Right hindlimb (tissue), 1 donor: ENCODE results near the gene NINJ1.

Experiments
- DNase-seq: peaks from one replicate; pipeline ENCODE4 v3.0.0-alpha.2; 2018

The NINJ1 gene

DNA sequence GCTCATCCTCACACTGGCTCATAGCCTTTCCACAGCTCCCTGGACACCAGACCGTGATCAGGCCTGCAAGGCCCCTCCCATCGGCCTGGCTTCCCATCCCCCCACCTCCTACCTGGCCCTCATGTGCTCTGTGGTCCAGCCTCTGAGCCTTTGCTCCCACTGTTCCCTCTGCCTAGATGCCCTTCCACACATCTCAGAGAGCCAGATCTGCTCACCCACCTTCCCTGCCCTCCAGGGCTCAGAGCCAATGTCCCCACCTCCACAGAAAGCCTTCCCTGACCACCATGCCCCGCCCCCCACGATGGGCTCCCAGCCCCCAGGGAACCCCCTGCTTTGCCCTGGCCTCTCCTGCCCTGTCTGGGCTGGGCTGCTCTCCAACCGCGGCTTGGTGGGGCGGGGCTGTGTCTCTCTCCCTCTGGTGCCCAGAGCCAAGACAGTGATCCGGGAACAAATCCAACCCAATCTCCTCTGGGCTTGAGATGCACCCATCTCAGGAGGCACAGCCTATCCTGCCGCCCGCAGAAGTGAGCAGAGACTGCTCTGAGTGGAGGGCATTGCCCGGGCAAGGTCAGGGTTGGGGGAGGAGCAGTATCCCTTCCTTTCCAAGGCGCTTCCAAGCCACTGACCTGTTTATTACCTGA, 1.6 kb downstream of the NINJ1 start:
- DNase-seq = no peak

DNA sequence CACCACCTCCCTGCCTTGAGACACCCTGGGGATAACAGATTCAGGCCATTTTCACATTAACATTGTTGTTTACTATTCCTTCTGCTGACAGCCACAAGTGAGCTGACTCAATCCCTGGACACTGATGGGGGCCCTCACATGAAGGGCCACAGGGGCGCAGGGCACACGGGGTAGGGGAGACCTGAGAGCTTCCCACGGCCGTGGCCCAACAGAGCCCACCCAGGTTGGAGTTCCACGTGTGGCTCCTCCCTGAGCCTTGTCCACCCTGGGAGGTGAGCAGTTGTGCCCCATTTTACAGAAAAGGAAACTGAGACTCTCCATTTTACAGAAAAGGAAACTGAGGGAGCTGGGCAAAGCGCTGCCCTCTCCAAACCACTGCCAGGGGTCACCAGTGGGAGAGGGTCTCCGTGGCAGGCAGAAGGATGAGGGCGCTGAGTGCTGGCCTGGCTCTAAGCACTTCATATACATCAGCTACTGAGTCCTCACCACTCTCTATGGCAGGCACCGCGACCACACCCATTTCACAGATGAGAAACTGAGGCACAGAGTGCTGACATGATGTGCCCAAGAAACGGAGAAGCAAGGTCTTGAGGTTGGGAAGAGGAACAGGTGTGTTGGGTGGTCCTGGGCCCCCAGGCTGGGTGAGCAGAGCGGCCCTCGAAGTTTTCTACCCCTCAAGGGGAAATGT, 2.3 kb downstream of the NINJ1 start:
- no peak for DNase-seq

DNA sequence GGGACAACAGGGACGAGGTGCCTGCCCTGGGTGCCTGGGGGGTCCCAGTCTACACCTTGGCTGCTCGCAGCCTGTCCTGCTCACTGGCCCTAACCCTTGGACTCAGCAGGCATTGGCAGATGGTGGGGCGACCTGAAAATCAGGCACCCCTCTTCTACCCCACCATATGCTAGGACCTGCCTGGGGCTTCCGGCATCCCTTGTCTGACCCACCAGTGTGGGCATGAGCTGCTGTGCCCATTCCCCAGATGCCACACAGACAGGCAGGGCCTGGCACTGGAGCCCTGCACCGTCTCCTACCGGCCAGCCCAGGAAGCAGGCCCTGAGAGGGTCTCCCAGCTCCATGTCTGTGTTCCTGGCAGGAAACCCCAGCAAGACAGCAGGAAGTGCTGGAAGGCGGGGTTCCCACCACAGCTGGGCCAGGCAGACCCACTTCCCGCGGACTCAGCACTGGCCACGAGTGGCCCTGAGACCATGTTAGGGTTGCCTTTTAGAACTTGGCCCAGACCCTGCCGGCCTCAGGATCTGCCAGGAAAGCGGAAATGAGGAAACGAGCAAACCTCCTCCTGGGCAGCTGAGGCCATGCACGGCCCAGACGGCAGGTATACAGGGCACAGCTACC, 3.1 kb downstream of the NINJ1 start:
- peak; percentile 63 for DNase-seq

DNA sequence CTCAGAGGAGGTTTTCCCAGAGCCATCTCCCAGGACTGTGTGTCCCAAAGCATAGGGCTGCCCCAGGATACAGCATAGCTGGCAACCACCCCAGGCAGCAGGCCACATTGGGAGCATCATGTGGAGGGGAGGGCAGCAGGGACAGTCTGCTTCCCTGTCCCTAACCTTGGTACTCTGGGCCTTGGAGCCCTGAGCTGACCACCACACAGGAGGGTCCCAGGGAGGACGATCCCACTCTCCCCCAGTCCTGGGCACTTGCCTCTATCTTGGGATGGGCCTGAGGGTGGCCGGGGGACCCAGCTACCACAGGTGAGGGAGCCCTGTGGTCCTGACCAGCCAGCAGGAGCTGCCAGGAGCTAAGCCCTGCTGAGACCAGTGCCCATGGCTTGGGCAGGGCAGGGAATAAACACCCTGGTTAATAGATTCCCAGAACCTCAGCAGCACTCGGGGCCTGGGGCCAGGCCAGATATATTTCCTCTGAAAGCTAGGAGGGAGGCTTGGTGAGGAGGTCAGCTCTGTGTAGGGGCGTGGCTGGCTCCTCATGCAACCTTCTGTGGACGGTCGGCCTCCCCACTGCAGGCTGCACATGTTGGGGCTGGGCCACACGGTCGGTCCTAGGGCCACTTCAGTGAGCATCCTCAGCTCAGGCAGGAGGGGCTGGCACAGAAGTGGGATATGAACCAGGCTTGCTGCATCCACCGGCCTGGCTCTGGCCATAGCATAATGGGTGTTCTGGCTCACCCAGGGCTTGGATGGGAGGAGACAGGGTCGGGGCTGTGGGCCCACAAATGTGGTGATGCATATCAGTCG, 4.2 kb downstream of the NINJ1 start:
- no peak for DNase-seq

DNA sequence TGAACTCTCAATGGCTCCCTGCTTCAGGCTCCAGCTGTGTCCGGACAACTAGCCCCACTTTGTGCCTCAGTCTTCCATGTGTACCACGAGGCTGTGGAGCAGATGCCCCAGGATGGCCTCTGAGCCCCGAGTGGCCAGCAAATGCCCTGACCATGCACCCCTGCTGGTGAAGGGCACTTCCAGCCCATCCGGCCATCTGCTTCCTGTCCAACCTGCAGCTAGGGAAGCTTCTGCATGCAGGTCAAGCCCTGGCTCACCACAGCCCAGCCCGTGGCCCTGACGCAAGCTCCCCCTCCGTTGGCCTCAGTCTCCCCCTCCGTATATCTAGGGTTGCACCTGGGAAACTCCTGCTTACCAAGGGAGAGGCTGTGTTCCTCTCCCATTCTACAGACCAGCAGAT, 4.8 kb downstream of the NINJ1 start:
- no peak for DNase-seq

DNA sequence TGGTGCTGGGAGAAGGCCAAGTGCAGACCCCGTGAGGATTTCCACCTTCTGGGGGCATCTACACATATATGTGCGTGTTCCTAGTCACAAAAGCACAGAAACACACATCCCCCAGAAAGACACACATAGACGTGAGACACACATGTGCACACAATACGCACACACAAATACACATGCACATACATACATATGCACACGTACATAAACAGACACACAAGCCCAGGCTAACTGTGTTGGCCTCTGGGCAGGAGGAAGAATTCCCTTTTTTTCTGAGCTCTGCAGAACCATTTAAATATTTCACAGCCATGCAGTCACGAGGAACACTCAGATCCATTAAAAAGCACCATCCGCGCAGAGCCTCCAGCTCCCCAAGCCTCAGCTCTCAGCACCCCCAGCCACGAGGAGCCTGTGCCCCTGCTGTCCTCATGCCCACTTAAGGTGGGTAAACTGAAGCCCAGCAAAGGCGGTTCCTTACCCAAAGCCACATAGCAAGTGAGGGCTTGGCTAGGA, 5.3 kb downstream of the NINJ1 start:
- DNase-seq = no peak

DNA sequence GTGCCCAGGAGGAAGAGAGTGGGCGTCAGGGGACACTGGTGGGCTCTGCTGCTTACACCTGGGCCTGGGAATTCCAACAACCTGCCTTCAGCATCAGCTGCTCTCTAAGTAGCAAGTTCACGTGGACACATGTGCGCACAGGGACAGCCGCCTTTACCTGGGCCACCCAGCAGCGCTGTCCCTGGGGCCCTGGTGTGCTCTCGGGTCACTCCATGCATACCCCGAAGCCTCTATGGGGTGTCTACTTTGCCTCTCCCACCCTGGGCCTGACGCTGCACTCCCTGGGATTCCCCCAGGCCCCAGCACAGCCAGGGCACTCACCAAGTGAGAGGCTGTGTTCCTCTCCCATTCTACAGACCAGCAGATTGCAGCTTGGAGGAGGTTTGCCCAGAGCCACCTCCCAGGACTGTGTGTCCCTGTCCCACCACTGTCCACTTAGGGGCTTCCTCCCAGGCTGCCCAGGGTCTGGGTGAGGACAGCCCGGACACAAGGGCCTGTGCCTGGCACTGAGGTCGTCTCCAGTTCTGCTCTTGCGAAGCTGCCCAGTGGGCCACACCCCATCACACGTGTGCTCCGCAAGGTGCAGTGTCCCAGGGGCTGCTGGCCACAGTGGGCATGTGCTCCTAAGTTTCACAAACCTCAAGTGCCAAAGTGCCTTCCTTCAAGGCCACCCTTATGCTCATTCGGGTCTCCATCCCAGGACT, 5.9 kb downstream of the NINJ1 start:
- no peak for DNase-seq

DNA sequence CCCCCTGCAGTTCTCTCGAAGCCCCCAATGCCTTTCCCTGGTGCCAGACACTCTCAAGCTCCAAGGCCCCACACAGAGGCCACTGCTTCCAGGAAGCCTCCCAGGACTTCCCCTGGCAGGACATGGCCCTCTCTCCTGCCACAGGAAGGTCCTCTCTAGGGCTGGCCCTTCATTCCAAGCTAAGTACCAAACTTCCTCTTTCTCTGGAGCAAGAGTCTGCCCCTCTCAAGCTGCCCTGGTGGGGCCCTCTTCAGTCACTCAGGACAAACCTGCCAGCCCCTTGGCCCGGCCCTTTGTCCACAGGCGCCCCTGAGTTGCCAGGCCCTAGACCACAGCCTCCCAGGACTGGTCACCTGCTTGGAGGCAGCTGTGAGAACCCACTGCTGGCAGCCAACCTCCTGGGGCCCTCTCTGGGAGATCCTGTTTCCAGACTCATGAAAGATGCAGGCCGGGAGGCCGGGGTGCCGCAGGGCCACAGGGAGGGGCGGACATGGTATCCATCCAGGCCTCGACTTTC, 6.6 kb downstream of the NINJ1 start:
- DNase-seq = peak; percentile 68

DNA sequence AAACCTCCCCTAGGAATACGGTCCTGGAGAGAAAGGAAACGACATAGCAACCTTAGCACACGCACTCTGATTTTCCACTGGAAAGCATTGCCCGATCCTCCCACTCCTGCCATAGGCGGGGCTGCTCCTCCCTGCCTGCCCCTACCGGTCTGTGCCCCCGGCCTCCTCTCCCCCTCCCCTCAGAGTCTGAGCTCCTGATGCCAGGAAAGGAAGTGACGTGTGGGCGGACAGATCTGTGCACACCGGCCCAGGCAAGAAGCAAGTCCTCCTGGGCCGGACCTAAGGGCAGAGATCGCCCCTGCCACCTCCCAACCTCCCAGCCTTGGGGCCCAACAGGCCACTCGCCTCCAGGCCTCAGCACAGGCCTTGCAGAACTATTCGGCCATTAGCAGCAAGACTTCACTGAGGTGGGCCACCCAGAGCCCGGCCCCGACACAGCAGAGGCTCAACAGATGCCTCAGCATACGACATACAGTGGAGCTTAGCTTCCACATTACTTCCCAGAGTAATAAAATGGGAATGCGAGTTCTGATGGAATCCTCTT, 7.2 kb downstream of the NINJ1 start:
- DNase-seq = peak; percentile 84

DNA sequence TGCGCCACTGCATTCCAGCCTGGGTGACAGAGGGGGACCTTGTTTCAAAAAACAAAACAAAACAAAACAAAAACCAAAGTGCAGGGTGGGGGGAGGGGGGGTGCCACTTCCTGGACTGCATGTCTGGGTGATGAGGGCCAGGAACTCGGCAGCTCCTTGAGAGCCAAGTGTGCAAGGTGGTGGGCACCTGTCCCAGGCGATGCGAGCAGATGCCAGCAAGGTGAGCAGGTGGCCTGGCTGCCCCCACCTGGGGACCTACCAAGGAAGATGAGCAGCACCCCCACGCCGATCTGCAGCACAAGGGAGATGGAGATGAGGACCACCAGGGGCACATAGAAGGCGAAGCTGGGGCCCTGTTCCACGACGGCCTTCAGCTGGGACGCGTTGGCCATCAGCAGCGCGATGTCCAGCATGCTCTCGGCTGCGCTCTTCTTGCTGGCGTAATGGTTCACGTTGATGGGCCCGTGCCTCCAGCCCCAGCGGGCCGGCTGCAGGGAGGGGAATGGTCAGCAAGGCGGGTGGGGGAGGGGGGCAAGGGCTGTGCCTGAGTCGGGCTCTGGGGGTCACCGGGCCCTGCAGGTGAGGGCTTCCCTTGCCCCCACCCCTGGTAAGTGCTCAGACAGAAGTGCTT, 7.8 kb downstream of the NINJ1 start:
- DNase-seq = no peak

DNA sequence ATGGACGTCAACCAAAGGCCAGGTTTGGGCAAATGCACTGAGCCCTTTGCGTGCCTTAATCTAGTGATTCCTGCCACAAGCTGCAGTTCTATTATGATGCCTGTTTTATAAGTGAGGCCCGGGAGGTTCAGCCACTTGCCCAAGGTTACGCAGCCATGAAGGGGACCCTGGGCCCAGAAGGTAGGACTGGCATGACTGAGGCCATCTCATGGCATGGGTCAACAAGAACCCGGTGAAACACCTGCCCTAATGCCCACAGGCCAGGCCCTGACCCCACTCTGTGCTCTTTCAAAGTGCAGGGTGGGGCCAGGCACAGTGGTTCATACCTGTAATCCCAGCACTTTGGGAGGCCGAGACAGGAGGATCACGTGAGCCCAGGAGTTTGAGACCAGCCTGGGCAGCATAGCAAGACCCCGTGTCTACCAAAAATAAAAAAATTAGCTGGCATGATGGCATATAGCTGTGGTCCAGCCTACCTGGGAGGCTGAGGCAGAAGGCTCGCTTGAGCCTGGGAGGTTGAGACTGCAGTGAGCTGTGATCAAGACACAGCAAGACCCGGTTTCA, 8.6 kb downstream of the NINJ1 start:
- DNase-seq = no peak

DNA sequence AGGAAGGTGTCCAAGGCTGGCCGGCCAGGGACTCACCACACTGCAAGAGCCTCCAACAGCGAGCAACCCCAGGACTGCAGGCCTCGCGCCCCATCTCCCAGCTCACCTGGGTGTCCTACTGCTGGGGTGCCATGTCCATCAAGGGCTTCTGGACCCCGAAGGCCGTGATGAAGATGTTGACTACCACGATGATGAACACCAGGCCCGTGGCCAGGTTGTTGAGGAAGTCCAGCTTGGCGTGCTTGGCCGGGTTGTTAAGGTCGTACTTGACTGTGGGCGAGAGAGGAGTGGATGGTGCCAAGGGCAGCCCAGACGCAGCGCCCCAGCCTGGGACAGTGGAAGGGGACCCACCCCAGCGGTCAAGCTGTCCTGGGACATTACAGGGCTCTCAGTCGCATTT, 9.3 kb downstream of the NINJ1 start:
- no peak for DNase-seq

DNA sequence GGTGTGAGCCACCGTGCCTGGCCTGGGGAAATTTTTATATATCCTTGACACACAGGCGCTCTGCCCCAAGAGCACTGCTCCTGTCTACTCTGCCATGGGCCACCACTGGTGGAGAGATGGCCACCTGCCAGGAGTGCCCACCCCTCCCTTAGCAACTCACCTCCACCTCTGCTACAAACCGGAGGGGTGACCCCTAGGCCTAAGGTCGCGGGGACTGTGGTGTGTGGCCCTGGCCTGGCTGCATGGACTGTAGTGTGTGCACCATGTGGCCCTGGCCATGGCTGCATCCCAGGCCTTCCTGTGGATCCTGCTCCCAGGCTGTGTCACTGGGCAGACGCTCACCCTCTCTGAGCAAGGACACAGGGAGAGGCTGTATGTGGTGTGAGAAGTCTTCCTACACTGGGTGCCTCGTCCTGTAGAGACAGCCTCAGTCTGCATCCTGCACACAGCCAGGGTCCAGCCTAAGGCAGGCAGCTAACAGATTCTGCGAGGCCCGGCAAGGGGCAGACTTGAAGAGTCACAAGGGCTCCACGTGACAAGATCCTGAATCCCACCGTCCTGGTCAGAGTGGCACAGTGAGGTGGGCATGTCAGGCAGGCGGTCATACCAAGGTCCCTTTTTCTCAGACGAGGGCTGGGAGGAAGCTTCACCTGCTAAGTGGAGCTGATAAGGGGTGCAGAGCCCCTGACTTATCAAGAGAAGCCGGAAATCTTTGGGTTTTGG, 10.3 kb downstream of the NINJ1 start:
- no peak for DNase-seq

DNA sequence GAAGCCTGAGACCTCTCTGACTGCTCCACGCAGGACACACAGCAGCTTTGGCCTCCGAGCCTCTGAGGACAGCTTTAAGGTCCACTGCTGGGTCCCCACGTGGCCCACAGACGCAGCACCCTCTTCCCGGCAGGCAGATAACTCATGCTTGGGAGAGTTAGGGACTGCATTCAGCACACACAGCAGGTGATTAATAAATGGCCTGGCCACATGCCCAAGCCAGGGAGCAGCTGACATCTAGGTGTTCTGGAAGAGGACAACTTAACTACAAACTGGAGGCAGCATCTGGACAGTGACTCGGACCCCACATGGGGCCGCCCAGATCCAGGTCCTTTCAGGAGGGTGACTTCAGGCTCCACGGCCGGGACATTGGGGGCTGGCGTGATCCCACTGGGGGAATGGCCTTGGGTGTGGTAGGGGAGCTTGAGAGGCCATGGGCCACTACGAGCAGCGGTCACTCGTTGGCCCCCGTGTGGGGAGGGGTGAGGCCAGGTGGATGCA, 11.3 kb downstream of the NINJ1 start:
- DNase-seq = no peak

DNA sequence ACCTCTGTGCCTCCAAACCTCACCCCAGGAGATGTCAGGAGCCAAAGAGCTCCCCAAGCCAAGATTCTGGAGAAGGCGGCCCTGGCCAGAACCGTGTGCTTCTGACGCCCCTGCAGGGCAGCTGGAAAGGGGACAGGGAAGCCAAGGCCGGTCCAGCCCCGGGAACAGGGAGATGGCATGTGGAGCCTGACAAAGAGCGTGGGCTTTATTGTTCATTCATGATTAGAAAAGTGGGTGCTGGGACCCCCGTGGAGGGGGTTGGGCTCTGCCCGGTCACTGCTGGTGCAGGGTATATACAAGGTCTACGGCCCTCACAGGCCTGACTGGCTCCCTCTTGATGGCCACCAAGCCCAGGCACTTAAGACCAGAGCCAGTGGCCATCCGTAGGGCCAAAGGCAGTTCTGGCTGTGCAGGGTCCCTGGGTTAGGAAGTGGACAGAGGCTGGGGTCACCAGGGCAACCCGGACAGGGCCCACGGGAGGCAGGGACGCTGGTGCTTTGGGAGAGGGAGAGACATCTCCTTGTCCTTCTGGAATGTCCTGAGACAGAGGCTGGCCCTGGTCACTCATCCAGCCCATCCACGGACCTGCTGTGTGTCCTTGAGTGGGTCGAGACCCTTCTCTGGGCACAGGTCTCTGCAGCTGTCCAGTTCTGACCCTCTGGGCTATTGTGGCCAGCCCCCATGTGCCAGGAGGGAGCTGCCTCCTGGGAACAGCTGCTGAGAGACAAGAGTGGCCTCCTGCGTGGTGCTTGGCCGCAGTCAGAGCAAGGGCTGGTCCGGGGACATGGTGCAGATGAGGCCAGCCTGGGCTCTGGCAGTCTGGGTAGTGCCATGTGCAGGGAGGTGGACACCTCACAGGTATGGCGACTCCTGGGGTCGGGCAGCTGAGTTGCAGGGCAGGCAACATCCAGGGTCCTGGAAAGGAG, 12.5 kb downstream of the NINJ1 start:
- peak; percentile 22 for DNase-seq

DNA sequence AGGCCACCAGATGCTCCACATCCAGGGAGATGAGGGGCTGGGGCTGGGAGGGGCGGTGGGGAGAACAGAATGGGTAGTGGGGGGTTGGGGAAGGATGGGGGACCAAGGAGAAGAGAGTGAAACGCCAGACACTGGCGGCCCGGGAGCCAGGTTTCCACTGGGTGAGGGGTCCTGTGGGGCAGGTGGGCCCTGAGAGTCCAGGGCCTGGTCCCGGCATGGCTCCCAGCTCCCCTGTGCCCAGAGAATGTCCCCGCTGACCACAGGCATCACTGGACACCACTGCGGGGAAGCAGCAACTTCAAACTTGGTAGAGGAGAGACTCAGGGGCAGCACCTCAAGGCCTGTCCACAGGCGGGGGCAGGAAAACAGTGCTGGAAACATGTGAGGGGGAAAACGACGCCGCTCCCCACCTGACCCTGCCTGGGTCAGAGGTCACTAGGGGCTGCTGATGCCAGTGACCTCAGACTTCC, 13.2 kb downstream of the NINJ1 start:
- DNase-seq = peak; percentile 17

DNA sequence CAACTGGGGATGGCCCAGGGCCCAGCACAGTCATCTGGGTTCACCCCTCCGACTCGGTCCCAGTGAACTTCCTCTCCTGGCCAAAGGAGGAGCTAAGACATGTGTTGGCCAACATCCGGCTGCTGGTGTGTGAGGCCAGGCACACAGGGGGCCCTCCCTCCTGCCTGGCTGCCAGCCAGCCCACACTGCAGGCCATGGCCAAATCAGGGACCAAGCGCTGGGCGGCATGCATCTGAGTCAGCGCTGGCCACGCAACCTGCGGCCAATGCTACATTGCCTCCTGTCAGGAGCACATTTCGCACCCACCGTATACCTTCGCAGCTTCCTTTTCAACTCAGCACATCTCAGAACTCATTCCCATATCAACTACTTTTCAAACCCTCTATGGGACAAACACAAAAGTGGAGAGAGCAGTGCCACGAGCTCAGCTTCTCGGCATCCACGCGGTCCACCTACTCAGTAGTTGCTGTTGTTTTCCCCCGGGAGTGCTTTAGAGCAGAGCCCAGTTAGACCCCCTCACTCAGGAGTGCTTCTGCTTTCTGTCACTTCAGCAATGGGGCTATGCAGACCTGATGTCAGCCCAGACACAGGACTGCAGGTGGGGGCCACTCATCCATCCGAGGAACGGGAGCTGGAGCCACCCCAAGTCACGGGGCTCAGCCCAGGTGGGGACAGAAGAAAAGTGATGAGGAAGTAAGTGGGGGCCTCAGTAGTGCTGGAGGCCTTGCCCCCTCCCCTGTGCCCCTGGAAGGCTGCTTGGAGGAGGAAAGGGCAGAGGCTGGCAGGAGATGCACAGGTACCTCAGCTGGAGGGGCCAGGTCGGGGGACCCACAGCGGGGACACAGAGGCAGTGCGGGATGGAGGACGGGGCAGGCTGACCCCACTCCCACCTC, 13.9 kb downstream of the NINJ1 start:
- peak; percentile 80 for DNase-seq

DNA sequence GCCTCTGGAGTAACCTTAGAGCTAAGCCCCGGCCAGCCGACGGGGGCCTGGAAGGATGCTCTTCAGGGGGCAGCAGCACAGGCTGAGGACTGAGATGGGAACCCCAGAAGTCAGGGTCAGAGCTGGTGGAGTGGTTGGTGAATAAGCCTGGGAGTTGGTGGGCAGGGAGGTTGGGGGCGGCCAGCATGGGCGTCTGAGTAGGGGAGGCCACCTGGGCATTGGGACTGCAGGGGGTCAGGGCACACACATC, 14.4 kb downstream of the NINJ1 start:
- no peak for DNase-seq
